Stimulated activated CD4-positive, alpha-beta T cell treated with anti-CD3 and anti-CD28 coated beads, Interleukin-15, amount 100 ng/mL, for 24 hours (primary cell): ENCODE data around the gene ZNF343.

Experiments
- DNase-seq: peaks from one replicate; pipeline ENCODE4 v3.0.0-alpha.2; 2020

The ZNF343 gene

DNA sequence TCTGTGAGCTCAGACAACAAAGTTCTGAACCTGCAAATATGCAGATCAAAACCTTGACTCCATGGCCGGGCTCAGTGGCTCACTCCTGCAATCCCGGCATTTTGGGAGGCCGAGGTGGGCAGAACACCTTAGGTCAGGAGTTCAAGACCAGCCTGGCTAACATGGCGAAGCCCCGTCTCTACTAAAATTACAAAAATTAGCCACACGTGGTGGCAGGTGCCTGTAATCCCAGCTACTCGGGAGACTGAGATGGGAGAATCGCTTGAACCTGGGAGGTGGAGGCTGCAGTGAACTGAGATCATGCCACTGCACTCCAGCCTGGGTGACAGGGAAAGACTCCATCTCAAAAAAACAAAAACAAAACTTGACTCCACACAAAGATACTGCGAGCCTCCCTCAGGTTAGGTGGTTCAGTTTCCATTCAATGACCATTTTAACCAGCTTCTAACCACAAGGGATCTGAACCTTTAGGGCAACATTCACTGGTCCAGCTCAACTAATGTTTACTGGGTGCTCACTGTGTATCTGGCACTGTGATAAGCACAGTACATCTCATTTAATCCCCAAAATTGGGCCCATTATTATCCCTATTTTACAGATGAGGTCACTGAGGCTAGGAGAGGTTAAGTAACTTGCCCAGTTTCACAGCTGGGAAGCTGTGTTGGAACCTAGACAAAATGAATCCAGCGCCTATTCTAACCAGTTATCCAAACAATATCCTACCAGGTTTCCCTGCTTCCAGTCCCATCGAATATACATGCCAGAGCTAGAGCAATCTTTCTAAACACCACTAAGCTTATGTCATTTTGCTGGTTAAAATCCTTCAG is 39.9 kb downstream of the ZNF343 start:
- DNase-seq, result no peak

DNA sequence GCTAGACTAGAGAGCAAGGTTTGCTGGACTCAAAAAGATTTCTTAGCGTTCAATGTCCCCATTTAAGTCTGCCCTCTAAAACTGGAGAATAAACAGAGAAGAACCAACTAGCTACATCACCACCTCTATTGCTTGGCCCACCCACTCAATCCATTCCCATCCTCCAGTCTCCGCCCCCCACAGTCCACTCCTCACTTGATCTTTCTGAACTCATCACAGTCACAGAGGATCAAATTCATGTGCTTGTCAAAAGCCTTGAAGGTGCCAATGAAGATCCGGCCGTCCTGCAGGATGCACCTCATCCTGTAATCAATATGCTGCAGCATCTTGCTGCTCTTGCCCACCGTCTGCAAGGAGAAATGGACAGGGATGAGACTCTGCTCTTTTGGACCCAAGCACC is 41.3 kb downstream of the ZNF343 start:
- no peak for DNase-seq

DNA sequence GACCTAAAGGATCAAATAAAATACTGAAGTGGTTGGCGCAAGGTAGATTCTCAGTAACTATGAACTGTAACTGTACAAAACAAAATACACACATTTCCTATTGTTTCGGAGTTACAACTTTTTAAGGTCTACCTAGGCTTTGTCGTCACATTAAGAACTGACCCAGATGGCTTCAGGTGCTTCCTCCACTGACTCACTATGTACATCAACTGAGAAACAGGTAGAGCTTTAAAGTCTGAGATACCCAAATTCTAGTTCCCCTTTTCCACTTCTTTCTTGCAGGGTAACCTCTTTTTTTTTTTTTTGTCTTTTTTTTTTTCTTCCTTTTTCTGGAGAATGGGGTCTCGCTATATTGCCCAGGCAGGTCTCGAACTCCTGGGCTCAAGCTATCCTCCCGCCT is 43.6 kb downstream of the ZNF343 start:
- no peak for DNase-seq

DNA sequence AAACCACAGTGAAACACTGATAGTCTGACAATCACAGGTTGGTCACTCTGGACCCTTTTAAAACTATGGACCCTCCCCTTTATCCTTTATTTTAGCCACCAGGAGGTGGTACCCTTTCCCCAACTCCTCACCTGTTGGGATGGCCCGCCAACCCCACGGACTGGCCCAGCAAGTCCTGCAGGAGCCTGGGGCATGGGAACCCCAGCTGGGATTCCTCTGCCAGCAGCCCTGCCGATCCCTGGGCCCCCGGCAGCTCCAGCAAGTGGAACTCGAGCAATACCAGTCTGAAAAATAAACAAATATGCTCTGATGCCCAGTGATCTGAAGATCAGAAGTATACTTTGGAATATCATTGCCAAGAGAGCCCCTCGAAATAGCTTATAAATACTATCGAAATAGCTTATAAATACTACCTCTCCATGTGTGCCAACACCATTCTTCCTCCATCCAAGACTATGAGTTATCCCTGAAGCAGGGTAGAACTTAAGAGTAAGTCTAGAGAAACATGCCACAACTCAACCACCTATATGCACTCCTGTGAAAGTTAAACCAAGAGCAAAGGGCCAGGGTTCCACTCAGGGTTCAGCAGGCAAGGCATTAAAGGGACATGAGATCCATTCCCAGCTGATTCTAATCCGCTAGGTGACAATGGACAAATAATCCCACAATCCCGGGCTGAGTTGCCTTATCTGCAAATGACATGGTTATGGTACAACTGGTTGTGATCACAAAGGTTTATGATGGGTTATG is 44.9 kb downstream of the ZNF343 start:
- no peak for DNase-seq

DNA sequence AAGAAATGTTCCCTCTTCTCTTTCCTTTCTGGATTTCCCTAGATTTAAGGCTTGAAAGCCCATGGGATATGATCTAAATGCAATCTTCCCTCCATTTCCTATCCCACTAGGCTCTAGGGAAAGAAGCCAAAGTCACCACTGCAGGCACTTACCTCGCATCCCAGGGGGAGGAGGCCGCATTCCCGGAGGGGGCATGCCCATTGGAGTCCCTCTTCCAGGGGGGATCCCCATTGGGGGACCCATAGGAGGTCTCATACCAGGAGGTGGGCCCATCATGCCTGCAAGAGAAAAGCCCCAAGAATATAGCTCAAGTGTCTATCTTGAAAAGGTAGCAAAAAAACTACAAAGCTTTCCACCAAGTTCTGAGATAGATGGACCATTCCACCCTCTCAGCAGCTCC is 46.2 kb downstream of the ZNF343 start:
- DNase-seq, result no peak

DNA sequence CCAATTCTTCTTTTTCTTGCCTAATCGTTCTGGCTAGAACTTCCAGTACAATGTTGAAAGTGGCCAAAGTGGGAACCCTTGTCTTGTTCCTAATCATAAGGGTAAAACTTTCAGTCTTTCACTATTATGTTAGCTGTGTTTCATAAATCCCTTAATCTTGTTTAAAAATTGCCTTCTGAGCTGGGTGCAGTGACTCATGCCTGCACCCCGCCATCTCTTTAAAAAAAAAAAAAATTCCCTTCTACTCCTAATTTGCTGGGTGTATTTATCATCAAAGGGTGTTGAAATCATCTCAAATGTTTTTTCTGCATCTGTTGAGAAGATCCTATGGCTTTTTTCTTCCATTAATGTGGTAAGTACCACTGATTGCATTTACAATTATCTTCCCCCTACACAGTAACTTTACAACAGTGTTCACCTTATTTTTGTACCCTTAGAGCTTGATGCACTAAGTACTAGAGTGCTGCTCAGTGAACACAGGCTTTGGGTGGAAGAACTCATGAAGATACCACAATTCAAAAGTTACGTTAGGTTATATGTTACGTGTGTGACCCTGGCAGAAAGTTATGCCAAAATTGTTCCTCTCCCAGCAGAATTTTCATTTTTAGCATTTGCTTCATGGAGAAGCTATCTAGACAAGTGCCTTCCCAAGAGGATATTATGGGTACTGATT is 47.8 kb downstream of the ZNF343 start:
- no peak for DNase-seq

DNA sequence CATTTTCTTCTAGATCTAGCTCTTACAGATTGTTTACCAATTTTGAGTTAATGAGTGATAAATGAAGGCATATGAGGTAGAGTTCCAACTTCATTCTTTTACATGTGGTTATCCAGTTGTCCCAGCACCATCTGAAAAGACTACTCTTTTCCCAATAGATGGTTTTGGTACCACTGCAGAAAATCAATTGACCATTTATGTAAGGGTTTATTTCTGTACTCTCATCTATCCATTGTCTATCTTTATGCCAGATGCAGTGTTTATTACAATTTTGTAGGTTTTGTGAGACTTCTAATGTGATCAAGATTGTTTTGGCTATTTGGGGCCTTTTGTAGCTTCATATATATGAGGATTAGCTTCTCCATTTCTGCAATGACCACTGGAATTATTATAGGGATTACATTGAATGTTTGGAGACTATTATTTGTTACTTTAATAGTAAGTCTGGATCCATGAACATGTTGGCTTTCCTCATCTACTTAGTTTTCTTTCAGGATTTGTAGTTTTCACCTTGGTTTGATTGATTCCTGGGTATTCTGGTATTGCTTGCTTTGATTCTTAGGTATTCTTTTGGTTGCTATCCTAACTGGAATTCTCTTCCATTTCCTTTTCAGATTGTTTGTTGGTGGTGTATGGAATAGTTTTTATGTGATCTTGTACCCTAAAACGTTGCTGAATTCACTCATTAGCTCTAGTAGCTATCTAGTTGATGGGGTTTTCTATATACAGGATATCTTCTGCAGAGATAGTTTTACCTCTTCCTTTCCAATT is 48.5 kb downstream of the ZNF343 start:
- DNase-seq, result no peak

DNA sequence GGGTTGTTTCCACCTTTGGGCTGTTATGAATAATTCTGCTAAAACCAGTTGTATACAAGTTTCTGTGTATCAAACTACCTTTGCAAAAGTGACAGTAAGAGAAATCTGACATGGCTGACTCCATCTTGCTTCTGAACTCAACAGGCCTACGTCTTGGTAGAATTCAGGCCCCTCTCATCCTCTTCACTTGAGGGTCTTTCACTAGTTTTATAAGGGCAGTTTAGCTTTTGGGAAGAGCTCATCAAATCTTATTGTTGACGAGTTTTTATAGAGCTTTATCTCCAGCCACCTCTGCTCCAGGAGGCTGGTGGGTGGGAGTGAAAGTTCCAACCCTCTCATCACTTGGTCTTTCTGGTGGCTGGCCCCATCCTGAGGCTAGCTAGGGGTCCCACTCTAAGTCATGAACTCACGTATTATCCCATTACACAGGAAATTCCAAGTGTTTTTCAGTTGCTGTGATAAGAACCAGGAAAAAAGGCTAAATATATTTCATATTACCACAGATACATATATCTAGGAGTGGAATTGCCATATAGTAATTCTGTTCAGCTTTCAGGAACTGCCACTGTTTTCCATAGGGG is 49.7 kb downstream of the ZNF343 start:
- DNase-seq, result no peak

DNA sequence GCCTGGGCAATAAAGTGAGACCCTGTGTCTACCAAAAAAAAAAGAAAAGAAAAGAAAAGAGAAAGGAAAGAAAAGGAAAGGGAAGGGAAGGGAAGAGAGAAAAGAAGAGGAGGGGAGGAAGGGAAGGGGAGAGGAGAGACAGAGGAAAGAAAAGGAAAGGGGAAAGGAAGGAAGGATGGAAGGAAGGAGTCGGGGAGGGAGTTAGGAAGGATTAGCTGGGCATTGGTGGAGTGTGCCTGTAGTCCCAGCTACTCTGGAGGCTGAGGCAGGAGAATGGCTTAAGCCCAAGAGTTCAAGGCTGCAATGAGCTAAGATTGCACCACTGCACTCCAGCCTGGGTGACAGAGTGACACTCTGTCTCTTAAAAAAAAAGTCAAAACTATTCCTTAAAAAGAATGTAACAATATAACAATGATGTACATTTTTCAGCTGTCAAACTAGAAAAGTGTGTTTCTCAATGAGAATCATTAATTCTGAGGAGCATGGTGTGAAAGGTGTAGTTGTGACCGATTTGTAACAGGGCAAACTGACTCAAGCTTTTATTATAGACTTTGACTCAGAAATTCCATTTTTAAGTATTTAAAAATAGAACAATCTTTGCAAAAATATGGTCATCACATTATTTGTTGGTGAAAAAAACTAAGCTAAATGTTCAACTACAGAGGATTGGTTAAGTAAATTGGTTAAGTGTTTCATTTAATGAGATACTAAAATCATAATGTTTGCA is 52.8 kb downstream of the ZNF343 start:
- DNase-seq, result no peak

DNA sequence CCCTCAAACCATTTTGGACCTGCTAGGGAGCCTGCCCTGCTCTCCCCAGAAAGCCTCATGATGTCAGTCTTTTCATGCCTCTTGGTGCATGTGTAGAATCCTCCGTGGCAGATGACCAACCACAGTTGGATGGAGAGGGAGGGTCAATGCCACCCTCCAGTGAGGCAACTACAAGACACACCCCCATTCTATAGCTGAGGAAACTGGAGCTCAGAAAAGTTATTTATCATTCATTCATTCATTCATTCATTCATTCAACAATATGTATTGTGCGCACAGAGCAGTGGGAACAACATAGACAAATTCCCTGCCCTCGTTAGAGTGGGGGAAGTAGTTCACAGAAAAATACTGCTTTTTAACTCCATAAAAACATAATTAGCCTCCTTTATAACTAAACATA is 54.9 kb downstream of the ZNF343 start:
- DNase-seq, result no peak

DNA sequence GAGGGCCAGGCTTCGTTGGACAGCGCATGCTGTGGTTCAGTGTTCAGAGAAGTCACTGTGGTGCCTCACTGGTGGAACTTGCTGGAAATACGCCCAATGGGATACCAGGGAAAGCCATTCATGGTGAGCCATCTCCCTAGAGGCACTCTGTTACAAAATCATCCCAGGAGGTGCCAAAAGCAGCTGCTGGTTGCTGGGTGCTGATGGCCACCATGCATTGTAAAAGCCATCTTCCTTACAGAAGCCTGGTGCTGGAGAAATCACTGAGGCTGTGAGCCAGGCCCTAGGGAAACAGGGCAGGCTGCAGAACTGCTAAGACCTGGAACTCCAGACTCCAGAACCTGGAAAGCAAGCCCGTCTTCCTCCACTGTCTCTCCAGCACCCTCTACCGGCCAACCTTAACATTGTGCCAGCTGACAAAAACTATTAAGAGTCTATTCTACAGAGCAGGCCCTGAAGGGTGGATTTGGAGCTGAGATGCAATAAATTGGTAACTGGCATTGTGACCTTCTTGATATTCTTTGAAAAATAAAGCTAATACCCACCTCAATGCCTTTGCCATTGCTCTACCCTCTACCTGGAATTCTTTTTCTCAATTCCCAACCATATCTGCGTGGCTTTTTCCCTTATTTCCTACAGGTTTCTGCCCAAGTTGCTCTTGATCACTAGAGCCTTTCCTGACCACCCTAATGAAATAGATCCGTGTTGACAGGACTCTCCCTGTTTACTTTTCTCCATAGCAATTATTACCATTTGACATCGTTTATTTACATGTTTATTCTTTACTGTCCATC is 56.6 kb downstream of the ZNF343 start:
- peak; percentile 83 for DNase-seq

DNA sequence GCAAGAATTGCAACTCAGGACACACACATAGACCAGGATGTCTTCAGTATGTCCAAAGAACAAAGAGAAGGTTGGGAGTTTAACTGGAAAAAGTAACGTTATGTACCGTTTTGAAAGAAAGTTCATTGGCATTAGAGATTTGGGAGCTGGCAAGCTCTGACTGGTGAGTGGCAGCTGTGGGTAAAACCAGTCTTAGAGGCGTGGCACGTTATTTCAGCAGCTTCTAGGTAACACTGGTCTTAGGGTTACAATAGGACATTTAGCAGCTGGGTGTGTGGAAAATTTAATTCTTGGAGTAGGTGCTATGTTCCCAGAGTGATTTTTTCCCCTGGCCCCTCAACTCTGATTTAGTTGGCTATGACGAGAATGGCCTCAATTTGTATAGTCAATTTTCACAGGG is 57.3 kb downstream of the ZNF343 start:
- no peak for DNase-seq

DNA sequence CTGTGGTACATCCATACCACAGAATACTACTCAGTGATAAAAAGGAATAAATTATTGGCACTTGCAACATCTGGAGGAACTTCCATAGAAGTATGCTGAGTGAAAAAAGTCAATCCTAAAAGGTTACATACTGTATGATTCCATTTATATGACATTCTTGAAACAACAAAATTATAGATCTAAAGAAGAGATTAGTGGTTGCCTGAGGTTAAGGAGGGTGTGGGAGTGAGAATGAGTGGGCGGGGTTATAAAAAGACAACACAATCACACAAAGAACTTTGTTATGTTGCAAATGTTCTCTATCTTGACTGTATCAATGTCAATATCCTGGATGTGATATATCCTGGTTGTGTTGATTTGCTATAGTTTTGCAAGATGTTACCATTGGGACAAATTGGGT is 59.3 kb downstream of the ZNF343 start:
- no peak for DNase-seq

DNA sequence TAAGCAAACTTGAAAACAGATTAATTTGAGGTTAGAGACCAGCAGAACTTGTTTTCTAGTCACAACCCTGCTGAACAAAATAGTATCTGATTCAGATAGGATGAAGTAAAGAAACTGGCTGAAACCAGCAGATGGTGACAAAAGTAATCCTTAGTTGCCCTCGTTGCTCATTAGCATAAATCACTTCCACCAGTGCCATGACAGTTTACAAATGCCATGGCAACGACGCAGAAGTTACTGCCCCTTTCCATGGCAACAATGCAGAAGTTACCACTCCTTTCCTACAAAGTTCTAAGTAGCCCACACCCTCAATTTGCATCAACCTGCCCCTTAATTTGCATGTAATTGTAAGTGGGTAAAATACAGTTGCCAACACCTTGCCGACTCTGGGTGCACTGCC is 61.9 kb downstream of the ZNF343 start:
- DNase-seq, result no peak
